Caco-2 (cell line): ENCODE results near the gene BTBD9. TPM values are rescaled to one million over a fixed set of nuclear protein-coding genes. Genes with fewer than 3 reads are reported as not detected.

ENCODE experiments used
- BruUV-seq: library from RNA; stranded (reverse); fragments of 400-500 nt; replicated peaks from 2 replicates; lab custom pipeline; 2021; lab: Mats Ljungman, UMichigan
- CTCF ChIA-PET: fragments of 300-600 bp; sonication (Branson Sonifier 250); formaldehyde crosslinking; loops from one replicate; lab custom pipeline; 2022; ENCODE audit warnings: antibody characterized with exemption; lab: Charles Lee
- POLR2A ChIA-PET: fragments of 300-600 bp; sonication (Branson Sonifier 250); formaldehyde crosslinking; loops from one replicate; lab custom pipeline; 2022; ENCODE audit warnings: antibody characterized with exemption; lab: Charles Lee
- DNase-seq, 2 experiments: peaks; one replicate each; pipeline versions ENCODE4 v3.0.0 to v3.0.0-alpha.2; 2020 to 2022
- H3K27me3 ChIP-seq: replicated peaks from 2 replicates; pipeline ENCODE4 v1.6.0; 2011; ENCODE audit warnings: low read length; ENCODE audit not compliant: control insufficient read depth, insufficient read depth
- H3K36me3 ChIP-seq: 2 replicates; pipeline ENCODE4 v1.5.1; 2011; ENCODE audit warnings: low read length; ENCODE audit not compliant: control insufficient read depth, insufficient read depth
- H3K4me1 ChIP-seq: fragments of 250-450 bp; sonication (Bioruptor Pico); 2 replicates; pipeline ENCODE4 v1.5.1; 2020; ENCODE audit warnings: mild to moderate bottlenecking
- H3K4me3 ChIP-seq: 2 replicates; pipeline ENCODE4 v1.5.1; 2011; ENCODE audit warnings: low read depth, mild to moderate bottlenecking, control low read depth, low read length
- H3K9me3 ChIP-seq: fragments of 250-450 bp; sonication (Bioruptor Pico); 2 replicates; pipeline ENCODE4 v1.5.1; 2020; ENCODE audit warnings: mild to moderate bottlenecking, moderate library complexity
- H3K27ac Mint-ChIP-seq: one replicate; pipeline ENCODE4 v1.8.0; 2022; ENCODE audit warnings: mixed read lengths; ENCODE audit not compliant: unreplicated experiment
- H3K27me3 Mint-ChIP-seq: one replicate; pipeline ENCODE4 v1.8.0; 2022; ENCODE audit warnings: mixed read lengths; ENCODE audit not compliant: insufficient read depth, unreplicated experiment
- H3K36me3 Mint-ChIP-seq: one replicate; pipeline ENCODE4 v1.8.0; 2022; ENCODE audit warnings: mild to moderate bottlenecking, mixed read lengths; ENCODE audit not compliant: insufficient read depth, unreplicated experiment
- H3K4me1 Mint-ChIP-seq: one replicate; pipeline ENCODE4 v1.8.0; 2022; ENCODE audit warnings: low read depth, mixed read lengths; ENCODE audit not compliant: unreplicated experiment
- H3K4me3 Mint-ChIP-seq: one replicate; pipeline ENCODE4 v1.8.0; 2022; ENCODE audit warnings: mild to moderate bottlenecking, moderate library complexity, mixed read lengths; ENCODE audit not compliant: unreplicated experiment
- H3K9me3 Mint-ChIP-seq: one replicate; pipeline ENCODE4 v1.8.0; 2022; ENCODE audit warnings: mixed read lengths; ENCODE audit not compliant: unreplicated experiment
- CTCF ChIP-seq, 2 experiments: fragments of 200-600 bp in 1 of 2; IDR thresholded peaks; 1 replicate in 1 of 2; 2 replicates in 1 of 2; pipeline versions ENCODE4 v1.5.1 to v1.8.0; 2011 to 2022; ENCODE audit warnings: antibody characterized with exemption in 1 of 2, control low read depth in 1 of 2, inconsistent platforms in 1 of 2, low read depth in 1 of 2, low read length in 1 of 2, mild to moderate bottlenecking in 1 of 2, moderate library complexity in 1 of 2; ENCODE audit not compliant: insufficient read depth in 1 of 2, severe bottlenecking in 1 of 2, unreplicated experiment in 1 of 2
- intact Hi-C: fragments of 100-400 bp; cut with micrococcal nuclease; formaldehyde crosslinking; loops from one replicate; pipeline ENCODE4 v1.10.0; 2022; ENCODE audit not compliant: unreplicated experiment
- total RNA-seq: library from RNA; stranded (reverse); gene quantifications from 2 replicates; pipeline ENCODE4 v1.2.3, GENCODE V29; 2022

Gene BTBD9
- total RNA-seq, 1 experiment from 2014 or later, result 19.6 TPM

GRCh38 chr6:38233161-38233791, 406.5 kb downstream of the BTBD9 start:
- Mint-ChIP-seq H3K36me3 (no peaks in the 10 kb centered on the region), H3K4me1 (no peaks in the 10 kb centered on the region), H3K27ac (no peak overlapping the region), H3K27me3 (no peaks in the 10 kb centered on the region), H3K9me3 (no peaks in the 10 kb centered on the region), H3K4me3 (no peak overlapping the region)
- TF ChIP-seq CTCF (IDR thresholded peaks at IDR 0.05; ENCODE audit: insufficient read depth in 1 of 2, low read depth in 1 of 2, low read length in 1 of 2, severe bottlenecking in 1 of 2, unreplicated experiment in 1 of 2), result no peak
- no peaks in the 10 kb centered on the region for H3K27me3 ChIP-seq
- intact Hi-C loops, result no loop called here
- no peak for DNase-seq
- H3K4me3 ChIP-seq, result no peak overlapping the region
- ChIA-PET CTCF (interaction anchor here (1.1 kb wide), 1 partner anchor 337 kb away, joined by 3 read pairs; no protein-coding TSS in a partner anchor), POLR2A (no interaction called here)
- BruUV-seq, result no TSS peak
- H3K36me3 ChIP-seq, result no peaks in the 10 kb centered on the region
- H3K9me3 ChIP-seq, result no peaks in the 10 kb centered on the region
- no peaks in the 10 kb centered on the region for H3K4me1 ChIP-seq

- no peaks in the 10 kb centered on the region for H3K36me3 Mint-ChIP-seq
- peaks cover 8% of the 10 kb centered on the region for H3K4me1 Mint-ChIP-seq
- H3K4me3 Mint-ChIP-seq, result no peak overlapping the region
- Histone ChIP-seq H3K4me1 (no peaks in the 10 kb centered on the region), H3K36me3 (no peaks in the 10 kb centered on the region), H3K4me3 (no peak overlapping the region), H3K9me3 (no peaks in the 10 kb centered on the region), H3K27me3 (no peaks in the 10 kb centered on the region)
- H3K9me3 Mint-ChIP-seq, result no peaks in the 10 kb centered on the region
- no peaks in the 10 kb centered on the region for H3K27me3 Mint-ChIP-seq
- no peak overlapping the region for H3K27ac Mint-ChIP-seq
- BruUV-seq, result no TSS peak
- DNase-seq, result no peak
- ChIA-PET POLR2A (no interaction called here), CTCF (no interaction called here)
- no peak for TF ChIP-seq CTCF (IDR thresholded peaks at IDR 0.05; ENCODE audit: insufficient read depth in 1 of 2, low read depth in 1 of 2, low read length in 1 of 2, severe bottlenecking in 1 of 2, unreplicated experiment in 1 of 2)
- intact Hi-C loops, result no loop called here
These were observed 414.0 kb downstream of the BTBD9 start for GRCh38 chr6:38225766-38226165.

GRCh38 chr6:38221251-38221650, 418.5 kb downstream of the BTBD9 start:
- H3K9me3 Mint-ChIP-seq, result no peaks in the 10 kb centered on the region
- H3K36me3 Mint-ChIP-seq, result no peaks in the 10 kb centered on the region
- no peak overlapping the region for H3K4me3 Mint-ChIP-seq
- BruUV-seq, result no TSS peak
- peaks cover 7% of the 10 kb centered on the region for H3K4me1 Mint-ChIP-seq
- intact Hi-C loops, result no loop called here
- no peak overlapping the region for H3K27ac Mint-ChIP-seq
- no peak for TF ChIP-seq CTCF (IDR thresholded peaks at IDR 0.05; ENCODE audit: insufficient read depth in 1 of 2, low read depth in 1 of 2, low read length in 1 of 2, severe bottlenecking in 1 of 2, unreplicated experiment in 1 of 2)
- H3K27me3 ChIP-seq, result no peaks in the 10 kb centered on the region
- CTCF ChIA-PET, result no interaction called here
- H3K4me1 ChIP-seq, result no peaks in the 10 kb centered on the region
- H3K9me3 ChIP-seq, result no peaks in the 10 kb centered on the region
- DNase-seq, result no peak
- H3K27me3 Mint-ChIP-seq, result no peaks in the 10 kb centered on the region
- no peak overlapping the region for H3K4me3 ChIP-seq
- no peaks in the 10 kb centered on the region for H3K36me3 ChIP-seq
- POLR2A ChIA-PET, result no interaction called here
